Right atrium auricular region (tissue), 2 donors: ENCODE data around the gene SAT1. TPM values are rescaled to one million over a fixed set of nuclear protein-coding genes. Genes with fewer than 3 reads are reported as not detected.
"Not testable (repeated sequence)": the region's sequence is repeated elsewhere in the genome, so short reads cannot be mapped to it uniquely, and the experiment has no call there.

Source experiments
- DNase-seq: peaks from one replicate; pipeline ENCODE4 v3.0.0-alpha.2; 2019; ENCODE audit warnings: low spot score
- H3K27ac ChIP-seq, 2 donors: fragments of 200-600 bp; sonication (generic); 1 replicate in 1 of 2; 2 replicates in 1 of 2; pipeline ENCODE4 v1.5.1; 2016 to 2019
- H3K27me3 ChIP-seq, 2 donors: fragments of 200-600 bp; sonication (generic); one replicate each; pipeline versions ENCODE4 v1.5.1 to v1.6.0; 2017 to 2019
- H3K36me3 ChIP-seq: fragments of 200-600 bp; sonication (generic); one replicate; pipeline ENCODE4 v1.5.1; 2016
- H3K4me1 ChIP-seq, 2 donors: fragments of 200-600 bp; sonication (generic); one replicate each; pipeline versions ENCODE4 v1.5.1 to v1.6.0; 2017 to 2019
- H3K4me3 ChIP-seq, 2 donors: fragments of 200-600 bp; sonication (generic); 1 replicate in 1 of 2; 2 replicates in 1 of 2; pipeline ENCODE4 v1.5.1; 2017 to 2019; ENCODE audit warnings: mild to moderate bottlenecking in 1 of 2, moderate library complexity in 1 of 2
- H3K9me3 ChIP-seq, 2 donors: fragments of 200-600 bp; sonication (generic); one replicate each; pipeline ENCODE4 v1.5.1; 2019
- CTCF ChIP-seq, 2 donors: fragments of 200-600 bp; sonication (generic); IDR thresholded peaks; one replicate each; pipeline ENCODE4 v1.5.1; 2019; ENCODE audit warnings: antibody characterized with exemption in 2 of 2
- total RNA-seq, 2 donors: library from RNA; depleted of rRNA; stranded (reverse); fragments of >200 nt; gene quantifications; one replicate each; pipeline ENCODE4 v1.1.0, GENCODE V29; 2016

Gene SAT1
- total RNA-seq, 2 donors from 2014 or later = 513 to 713 TPM

GRCh38 chrX:23770142-23770541 lies 12.8 kb upstream of the SAT1 start:
- H3K36me3 ChIP-seq = no peaks in the 10 kb centered on the region
- H3K27ac ChIP-seq = no peak overlapping the region
- H3K4me3 ChIP-seq = no peak overlapping the region
- H3K4me1 ChIP-seq = no peaks in the 10 kb centered on the region
- no peak for TF ChIP-seq CTCF (IDR thresholded peaks at IDR 0.05)
- H3K27me3 ChIP-seq = no peaks in the 10 kb centered on the region
- DNase-seq = no peak
- no peaks in the 10 kb centered on the region for H3K9me3 ChIP-seq

- H3K27me3 ChIP-seq, H3K4me3 ChIP-seq, H3K27ac ChIP-seq, H3K9me3 ChIP-seq, H3K4me1 ChIP-seq, H3K36me3 ChIP-seq, DNase-seq: not testable (repeated sequence)
These were observed 11.9 kb upstream of the SAT1 start for GRCh38 chrX:23771086-23771485.

GRCh38 chrX:23773601-23774175 lies 9.3 kb upstream of the SAT1 start:
- no peak for DNase-seq
- no peak for TF ChIP-seq CTCF (IDR thresholded peaks at IDR 0.05)
- no peaks in the 10 kb centered on the region for H3K4me1 ChIP-seq
- no peak overlapping the region for H3K27ac ChIP-seq
- no peaks in the 10 kb centered on the region for H3K9me3 ChIP-seq
- H3K27me3 ChIP-seq = no peaks in the 10 kb centered on the region
- no peak overlapping the region for H3K4me3 ChIP-seq
- no peaks in the 10 kb centered on the region for H3K36me3 ChIP-seq

DNA sequence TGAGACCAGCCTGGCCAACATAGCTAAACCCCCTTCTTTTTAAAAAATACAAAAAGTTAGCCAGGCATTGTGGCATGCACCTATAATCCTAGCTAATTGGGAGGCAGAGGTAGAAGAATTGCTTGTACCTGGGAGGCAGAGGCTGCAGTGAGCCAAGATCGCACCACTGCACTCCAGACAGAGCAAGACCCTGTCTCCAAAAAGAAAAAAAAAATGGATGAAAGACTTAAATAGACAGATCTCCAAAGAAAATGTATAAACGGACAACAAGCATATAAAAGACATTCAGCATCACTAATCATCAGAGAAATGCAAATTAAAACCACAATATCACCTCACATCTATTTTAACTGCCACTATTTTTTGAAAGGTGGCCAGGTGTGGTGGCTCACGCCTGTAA lies 6.6 kb upstream of the SAT1 start:
- H3K27me3 ChIP-seq = no peaks in the 10 kb centered on the region
- H3K4me1 ChIP-seq = no peaks in the 10 kb centered on the region
- no peak overlapping the region for H3K27ac ChIP-seq
- H3K36me3 ChIP-seq = no peaks in the 10 kb centered on the region
- DNase-seq = no peak
- TF ChIP-seq CTCF (IDR thresholded peaks at IDR 0.05) = no peak
- H3K9me3 ChIP-seq = no peaks in the 10 kb centered on the region
- H3K4me3 ChIP-seq = no peak overlapping the region

DNA sequence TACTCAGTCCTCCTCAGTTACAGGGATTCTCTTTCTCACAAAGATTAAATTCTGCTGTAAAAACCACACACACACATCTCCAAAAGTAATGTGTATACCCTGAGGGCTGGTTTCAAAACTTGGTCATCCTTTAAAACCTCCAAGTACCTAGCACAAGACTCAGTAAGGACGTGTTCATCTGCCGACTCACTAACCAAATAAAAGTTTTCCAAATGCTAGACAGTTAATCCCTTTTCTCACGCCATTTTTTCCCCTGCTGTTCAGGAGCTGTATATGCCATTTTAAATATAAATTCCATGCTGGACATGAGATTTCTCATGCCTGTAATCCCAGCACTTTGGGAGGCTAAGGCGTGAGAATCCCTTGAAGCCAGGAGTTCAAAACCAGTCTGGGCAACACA lies 3.9 kb upstream of the SAT1 start:
- no peaks in the 10 kb centered on the region for H3K36me3 ChIP-seq
- no peaks in the 10 kb centered on the region for H3K27me3 ChIP-seq
- peaks cover 0 to 5% of the 10 kb centered on the region in 2 donors for H3K4me1 ChIP-seq
- H3K4me3 ChIP-seq = no peak overlapping the region
- H3K27ac ChIP-seq = no peak overlapping the region
- no peak for DNase-seq
- no peaks in the 10 kb centered on the region for H3K9me3 ChIP-seq
- no peak for TF ChIP-seq CTCF (IDR thresholded peaks at IDR 0.05)

- Histone ChIP-seq H3K4me1 (peaks cover 0 to 5% of the 10 kb centered on the region in 2 donors), H3K27ac (peak overlapping the region; percentile 24 to 57), H3K36me3 (peaks cover 15% of the 10 kb centered on the region), H3K27me3 (no peaks in the 10 kb centered on the region), H3K4me3 (peak overlapping the region; percentile 8 to 68), H3K9me3 (no peaks in the 10 kb centered on the region)
- TF ChIP-seq CTCF (IDR thresholded peaks at IDR 0.05) = no peak
- no peak for DNase-seq
These were observed 518 bp upstream of the SAT1 start for GRCh38 chrX:23782455-23782854.
